Measurements from ENCODE around the gene SHISA7.

The SHISA7 gene

DNA sequence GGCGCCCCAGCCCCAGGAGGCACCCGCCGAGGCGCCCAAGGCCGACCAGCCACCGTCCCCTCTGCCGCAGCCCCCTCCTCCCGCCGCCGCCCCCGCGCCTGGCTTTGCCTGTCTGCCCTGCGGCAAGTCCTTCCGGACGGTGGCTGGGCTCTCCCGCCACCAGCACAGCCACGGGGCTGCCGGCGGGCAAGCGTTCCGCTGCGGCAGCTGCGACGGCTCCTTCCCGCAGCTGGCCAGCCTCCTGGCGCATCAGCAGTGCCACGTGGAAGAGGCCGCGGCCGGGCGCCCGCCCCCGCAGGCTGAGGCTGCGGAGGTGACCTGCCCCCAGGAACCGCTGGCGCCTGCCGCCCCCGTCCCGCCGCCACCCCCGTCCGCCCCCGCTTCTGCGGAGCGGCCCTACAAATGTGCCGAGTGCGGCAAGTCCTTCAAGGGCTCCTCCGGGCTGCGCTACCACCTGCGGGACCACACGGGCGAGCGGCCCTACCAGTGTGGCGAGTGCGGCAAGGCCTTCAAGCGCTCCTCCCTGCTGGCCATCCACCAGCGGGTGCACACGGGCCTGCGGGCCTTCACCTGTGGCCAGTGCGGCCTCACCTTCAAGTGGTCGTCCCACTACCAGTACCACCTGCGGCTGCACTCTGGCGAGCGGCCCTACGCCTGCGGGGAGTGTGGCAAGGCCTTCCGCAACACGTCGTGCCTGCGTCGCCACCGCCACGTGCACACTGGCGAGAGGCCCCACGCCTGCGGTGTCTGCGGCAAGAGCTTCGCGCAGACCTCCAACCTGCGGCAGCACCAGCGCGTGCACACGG, 39.3 kb upstream of the SHISA7 start:
- DNase-seq: no peak

- DNase-seq: no peak
Measured at GRCh38 chr19:55481794-55482155, 38.7 kb upstream of the SHISA7 start.

- DNase-seq: no peak
Measured at GRCh38 chr19:55481148-55481793, 38.2 kb upstream of the SHISA7 start.

GRCh38 chr19:55479451-55480230, 36.5 kb upstream of the SHISA7 start:
- no peak for DNase-seq

DNA sequence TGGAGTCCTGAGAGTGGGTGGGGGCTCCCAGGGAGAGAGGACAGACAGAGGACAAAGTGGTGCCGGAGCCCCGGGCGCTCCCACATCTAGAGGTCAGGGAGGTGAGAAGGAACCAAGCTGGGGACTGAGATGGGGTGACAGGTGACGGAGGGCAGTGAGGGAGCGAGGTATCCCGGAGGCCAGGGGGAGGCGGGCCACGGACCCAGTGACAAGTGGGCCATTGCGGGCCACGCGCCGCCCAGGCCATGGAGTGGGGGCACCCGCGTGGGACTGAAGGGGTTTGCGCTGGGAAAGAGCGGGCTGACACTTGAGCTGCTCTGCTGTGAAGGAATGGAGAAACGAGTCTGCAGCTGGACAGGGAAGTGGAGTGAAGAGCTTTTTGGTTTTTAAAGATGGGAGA, 35.9 kb upstream of the SHISA7 start:
- no peak for DNase-seq

GRCh38 chr19:55478364-55478763, 35.3 kb upstream of the SHISA7 start:
- DNase-seq: no peak

DNA sequence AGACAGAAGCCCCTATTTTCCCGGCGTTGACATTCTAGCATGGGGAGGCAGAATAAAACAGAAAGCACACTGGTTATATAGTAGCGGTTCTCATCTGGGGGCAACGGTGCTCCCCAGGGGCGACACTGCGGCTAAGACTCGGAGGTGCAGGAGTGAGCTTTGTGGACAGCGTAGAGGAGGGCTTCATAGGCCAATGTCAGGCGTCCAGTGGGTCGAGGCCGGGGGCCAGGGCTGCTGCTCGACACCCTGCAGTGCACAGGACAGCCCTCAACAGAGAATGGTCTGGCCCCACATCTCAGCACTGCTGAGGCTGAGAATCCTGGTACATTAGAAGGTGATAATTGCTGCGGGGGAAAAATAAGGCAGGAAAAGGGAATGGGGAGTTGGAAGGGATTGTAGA, 34.8 kb upstream of the SHISA7 start:
- no peak for DNase-seq

DNA sequence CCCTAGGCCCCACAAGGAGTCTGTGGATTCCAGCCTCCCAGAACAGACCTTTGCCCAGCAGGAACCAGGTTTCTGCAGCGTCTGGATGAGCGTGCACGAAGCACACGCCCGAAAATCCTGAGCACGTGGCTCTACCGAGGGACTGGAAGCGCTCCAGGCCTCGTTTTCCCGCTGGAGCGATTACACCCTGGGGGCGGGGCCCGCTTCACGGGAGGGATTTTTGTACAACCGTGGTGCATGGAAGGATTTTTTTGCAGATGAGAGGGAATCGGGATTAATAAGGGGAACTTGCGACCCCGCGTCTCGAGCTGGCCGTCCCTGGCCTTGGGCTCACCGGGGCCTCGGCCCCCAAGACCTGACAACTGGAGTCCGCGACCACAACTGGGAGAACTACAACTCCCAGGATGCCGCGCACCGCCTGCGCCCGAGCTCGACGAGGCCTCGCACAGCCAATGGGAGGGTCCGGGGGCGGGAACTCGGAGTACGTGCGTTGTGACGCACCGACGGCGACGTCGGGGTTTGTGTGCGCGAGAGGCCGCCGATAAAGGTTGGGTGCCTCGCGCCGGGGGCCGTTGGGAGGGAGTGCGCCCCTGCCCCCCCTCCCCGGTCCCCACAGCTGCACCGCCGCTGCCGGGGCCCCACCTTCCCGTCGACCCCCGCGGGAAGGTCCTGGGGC, 33.1 kb upstream of the SHISA7 start, which contains the start of gene ZNF628:
Gene ZNF628, plus strand, starts transcription at position 518 of the 676 bp plus-strand sequence. CDS start 3,294 bp downstream, outside the sequence.
- peak; percentile 99 for DNase-seq

GRCh38 chr19:55474269-55475265, 31.5 kb upstream of the SHISA7 start:
- no peak for DNase-seq

DNA sequence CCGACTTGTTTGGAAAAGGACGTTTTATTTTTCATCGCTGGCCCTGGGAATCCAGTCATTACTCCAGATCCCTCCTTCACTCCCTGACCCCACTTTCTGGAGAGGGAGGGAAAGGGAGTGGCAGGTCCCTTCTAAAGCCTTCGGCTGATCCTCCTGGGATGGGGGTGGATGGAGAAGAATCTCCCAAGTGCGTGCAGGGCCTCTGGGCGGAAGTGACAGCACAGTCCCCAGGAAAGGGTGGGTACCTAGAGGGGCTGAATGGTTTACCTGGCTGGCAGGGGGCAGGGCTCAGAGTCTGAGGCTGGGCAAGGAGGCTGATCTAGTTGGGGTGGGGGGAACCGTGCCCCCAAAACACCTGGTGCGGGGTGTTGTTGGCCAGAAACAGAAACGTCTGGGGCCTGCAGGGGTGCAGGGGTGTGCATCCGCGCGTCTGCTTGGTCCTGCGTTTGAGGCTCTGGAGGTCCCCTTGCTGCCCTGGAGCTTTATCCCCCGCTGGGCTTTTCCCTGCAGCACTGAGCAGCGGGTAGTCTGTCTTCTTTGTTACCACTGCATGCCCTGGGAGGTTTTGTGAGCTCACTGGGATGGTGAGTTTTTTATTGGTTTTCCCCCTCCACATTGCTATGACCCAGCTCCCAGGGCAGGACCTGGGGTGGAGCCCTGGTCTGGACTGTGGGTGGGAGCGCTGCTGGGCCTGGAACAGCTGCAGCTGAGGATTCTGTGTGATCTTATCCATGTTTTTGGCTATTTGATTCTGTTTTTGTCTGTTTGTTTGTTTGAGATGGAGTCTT, 30.3 kb upstream of the SHISA7 start:
- DNase-seq: no peak

GRCh38 chr19:55472463-55472862, 29.4 kb upstream of the SHISA7 start:
- no peak for DNase-seq

GRCh38 chr19:55471266-55471665, 28.2 kb upstream of the SHISA7 start:
- no peak for DNase-seq

- no peak for DNase-seq
Measured at GRCh38 chr19:55468054-55468393, 24.9 kb upstream of the SHISA7 start.

GRCh38 chr19:55467236-55468053, 24.3 kb upstream of the SHISA7 start:
- DNase-seq: peak; percentile 77

DNA sequence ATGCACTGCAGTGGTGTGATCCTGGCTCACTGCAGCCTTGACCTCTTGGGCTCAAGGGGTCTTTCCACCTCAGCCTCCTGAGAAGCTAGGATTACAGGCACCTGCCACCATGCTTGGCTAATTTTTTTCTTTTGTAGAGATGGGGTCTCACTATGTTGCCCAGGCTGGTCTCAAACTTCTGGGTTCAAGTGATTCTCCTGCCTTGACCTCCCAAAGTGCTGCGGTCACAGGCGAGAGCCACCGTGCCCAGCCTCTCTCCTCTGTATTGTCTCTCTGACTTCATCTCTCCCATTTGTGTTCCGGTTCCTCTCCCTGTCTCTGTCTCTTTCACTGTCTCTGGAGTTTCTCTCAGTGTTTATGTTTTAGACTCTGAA, 23.1 kb upstream of the SHISA7 start:
- DNase-seq: no peak

DNA sequence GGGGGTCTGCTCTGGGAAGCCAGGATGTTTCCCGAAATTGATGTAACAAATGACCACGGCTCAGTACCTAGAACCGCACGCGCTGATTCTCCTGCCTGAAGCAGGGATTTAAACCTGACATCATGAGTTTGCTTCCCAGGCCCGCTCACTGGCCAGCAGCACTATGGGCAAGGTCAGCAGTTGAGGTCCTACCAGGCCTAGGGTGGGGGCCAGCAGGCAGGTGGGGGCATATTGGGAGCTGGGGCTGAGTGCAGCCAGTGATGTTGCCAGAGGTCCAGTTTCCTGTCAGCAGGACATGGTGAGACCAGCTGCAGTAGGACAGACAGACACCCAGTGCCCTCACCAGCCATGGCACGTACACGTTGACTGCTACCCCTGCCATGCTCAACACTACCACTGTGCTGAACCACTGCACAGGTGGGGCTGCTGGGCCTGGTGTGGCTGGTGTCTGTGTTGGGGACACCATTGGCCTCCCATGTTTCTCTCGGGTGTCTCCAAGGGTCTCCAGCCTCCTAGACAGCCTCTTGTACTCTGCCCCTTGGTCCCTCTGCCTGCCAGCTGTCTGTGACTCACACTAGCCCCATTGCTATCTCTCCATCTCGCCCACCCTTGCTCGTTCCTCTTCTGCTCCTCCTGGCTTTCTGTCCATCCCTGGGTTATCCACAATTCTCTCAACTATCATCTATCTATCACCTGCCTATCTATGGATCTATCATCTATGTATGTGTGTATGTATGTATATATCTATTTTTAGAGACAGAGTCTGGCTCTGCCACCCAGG, 22.6 kb upstream of the SHISA7 start:
- DNase-seq: no peak

GRCh38 chr19:55464662-55465054, 21.6 kb upstream of the SHISA7 start, which contains the start of gene C19orf85:
TSS of gene C19orf85 (minus strand) at chr19:55464751. CDS start at chr19:55464554, 197 bp downstream.
- DNase-seq: no peak

DNA sequence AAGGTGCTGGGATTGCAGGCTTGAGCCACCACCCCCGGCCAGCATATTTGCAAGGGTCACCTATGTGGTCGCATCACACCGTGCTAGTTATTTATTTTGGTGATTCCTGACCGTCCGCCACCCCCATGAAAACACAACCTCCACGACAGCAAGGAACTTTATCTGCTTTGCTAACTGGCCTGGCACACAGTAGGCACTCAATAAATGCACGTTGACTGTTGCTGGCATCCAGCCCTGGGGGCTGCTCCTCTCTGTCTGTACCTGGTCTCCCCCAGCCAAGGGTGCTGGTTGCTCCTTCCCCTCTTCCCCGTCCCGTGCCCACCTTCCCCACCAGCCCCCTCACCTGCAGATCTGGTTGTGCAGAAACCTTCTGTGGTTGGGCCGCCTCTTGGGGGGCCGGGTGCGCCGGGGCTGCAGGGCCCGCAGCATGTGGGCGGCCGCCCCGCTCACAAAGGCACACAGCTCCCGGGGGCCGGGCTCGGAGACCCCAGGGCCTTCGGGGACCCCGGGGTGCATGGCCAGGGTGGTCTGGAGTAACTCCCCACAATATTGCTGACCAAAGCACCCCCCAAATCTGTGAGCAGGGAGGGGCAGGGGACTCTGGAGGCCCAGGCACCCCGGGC, 21.1 kb upstream of the SHISA7 start:
- DNase-seq: no peak

GRCh38 chr19:55463583-55464031, 20.5 kb upstream of the SHISA7 start:
- no peak for DNase-seq

Data from right hindlimb (tissue), 1 donor.